ENCODE measurements around the gene MOK.

DNA sequence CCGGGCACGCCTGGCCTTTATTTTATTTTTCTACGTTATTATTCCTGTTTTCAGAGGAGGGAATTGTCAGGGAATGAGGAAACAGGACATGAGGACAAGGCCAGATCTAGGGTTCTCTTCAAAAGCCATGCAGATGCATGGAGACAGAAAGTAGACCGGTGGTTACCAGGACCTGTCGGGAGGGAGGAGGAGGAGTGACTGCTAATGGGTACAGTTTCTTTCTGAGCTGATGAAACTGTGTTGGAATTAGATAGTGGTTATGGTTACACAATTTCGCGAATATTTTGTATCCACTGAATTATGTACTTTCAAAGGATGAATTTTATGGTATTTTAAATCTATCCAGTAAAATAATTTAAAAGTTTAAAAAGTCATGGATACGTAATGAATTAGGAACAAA, 25.8 kb upstream of the MOK start:
- TF ChIP-seq ZNF274 (IDR thresholded peaks at IDR 0.05; ENCODE audit: low read depth, low read length) (no peak), YY1 (IDR thresholded peaks at IDR 0.05; ENCODE audit: insufficient read depth, insufficient read length) (no peak)
